ENCODE results near the gene NDUFB5. TPM values are rescaled to one million over a fixed set of nuclear protein-coding genes. Genes with fewer than 3 reads are reported as not detected.

Gene NDUFB5
- total and polyA plus RNA-seq, 10 of the 15 experiments (the other 5 are each of a cell fraction or from before 2014, with no cell fraction given) = 82.0 to 320 (median 126) TPM

GRCh38 chr3:179562591-179563270 lies 41.9 kb upstream of the NDUFB5 start, which contains the start of gene ACTL6A (continued):
- no peak for TF ChIP-seq MEF2A (IDR thresholded peaks at IDR 0.05; ENCODE audit: insufficient read depth, low read depth, low read length)
- TF ChIP-seq, protein P1, sequence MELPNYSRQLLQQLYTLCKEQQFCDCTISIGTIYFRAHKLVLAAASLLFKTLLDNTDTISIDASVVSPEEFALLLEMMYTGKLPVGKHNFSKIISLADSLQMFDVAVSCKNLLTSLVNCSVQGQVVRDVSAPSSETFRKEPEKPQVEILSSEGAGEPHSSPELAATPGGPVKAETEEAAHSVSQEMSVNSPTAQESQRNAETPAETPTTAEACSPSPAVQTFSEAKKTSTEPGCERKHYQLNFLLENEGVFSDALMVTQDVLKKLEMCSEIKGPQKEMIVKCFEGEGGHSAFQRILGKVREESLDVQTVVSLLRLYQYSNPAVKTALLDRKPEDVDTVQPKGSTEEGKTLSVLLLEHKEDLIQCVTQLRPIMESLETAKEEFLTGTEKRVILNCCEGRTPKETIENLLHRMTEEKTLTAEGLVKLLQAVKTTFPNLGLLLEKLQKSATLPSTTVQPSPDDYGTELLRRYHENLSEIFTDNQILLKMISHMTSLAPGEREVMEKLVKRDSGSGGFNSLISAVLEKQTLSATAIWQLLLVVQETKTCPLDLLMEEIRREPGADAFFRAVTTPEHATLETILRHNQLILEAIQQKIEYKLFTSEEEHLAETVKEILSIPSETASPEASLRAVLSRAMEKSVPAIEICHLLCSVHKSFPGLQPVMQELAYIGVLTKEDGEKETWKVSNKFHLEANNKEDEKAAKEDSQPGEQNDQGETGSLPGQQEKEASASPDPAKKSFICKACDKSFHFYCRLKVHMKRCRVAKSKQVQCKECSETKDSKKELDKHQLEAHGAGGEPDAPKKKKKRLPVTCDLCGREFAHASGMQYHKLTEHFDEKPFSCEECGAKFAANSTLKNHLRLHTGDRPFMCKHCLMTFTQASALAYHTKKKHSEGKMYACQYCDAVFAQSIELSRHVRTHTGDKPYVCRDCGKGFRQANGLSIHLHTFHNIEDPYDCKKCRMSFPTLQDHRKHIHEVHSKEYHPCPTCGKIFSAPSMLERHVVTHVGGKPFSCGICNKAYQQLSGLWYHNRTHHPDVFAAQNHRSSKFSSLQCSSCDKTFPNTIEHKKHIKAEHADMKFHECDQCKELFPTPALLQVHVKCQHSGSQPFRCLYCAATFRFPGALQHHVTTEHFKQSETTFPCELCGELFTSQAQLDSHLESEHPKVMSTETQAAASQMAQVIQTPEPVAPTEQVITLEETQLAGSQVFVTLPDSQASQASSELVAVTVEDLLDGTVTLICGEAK (IDR thresholded peaks at IDR 0.05; ENCODE audit: borderline replicate concordance) = peak; percentile 62; the same call in 1 of the 2 replicates
- peak; percentile 67 for TF ChIP-seq SKIL (IDR thresholded peaks at IDR 0.05; ENCODE audit: low read depth, poor library complexity, severe bottlenecking)
- peak; percentile 79 for TF ChIP-seq SMAD5 (IDR thresholded peaks at IDR 0.05; ENCODE audit: low read depth)
- no peak for TF ChIP-seq RAD21 (IDR thresholded peaks at IDR 0.05; ENCODE audit: insufficient read depth, low read depth, low read length)
- peak; percentile 73 for TF ChIP-seq IKZF1 (conservative IDR thresholded peaks at IDR 0.05)
- no peak for TF ChIP-seq CEBPB (IDR thresholded peaks at IDR 0.05; ENCODE audit: borderline replicate concordance in 1 of 2, low read depth in 2 of 2, low read length in 2 of 2)
- no peak for TF ChIP-seq SRF (IDR thresholded peaks at IDR 0.05; ENCODE audit: low read depth in 2 of 2, low read length in 2 of 2)
- TF ChIP-seq MLLT1 (IDR thresholded peaks at IDR 0.05) = peak; percentile 28; the same call in 1 of the 2 replicates
- no peak for TF ChIP-seq TARDBP (IDR thresholded peaks at IDR 0.05; ENCODE audit: borderline replicate concordance)
- TF ChIP-seq, protein P2, sequence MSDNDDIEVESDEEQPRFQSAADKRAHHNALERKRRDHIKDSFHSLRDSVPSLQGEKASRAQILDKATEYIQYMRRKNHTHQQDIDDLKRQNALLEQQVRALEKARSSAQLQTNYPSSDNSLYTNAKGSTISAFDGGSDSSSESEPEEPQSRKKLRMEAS (IDR thresholded peaks at IDR 0.05; ENCODE audit: low read depth, low read length) = peak; percentile 63; the same call in 1 of the 2 replicates
- TF ChIP-seq ESRRA (IDR thresholded peaks at IDR 0.05; ENCODE audit: low read length) = no peak
- no peak for TF ChIP-seq MEF2B (IDR thresholded peaks at IDR 0.05; ENCODE audit: partially characterized antibody, poor library complexity, severe bottlenecking)
- TF ChIP-seq, protein P3, sequence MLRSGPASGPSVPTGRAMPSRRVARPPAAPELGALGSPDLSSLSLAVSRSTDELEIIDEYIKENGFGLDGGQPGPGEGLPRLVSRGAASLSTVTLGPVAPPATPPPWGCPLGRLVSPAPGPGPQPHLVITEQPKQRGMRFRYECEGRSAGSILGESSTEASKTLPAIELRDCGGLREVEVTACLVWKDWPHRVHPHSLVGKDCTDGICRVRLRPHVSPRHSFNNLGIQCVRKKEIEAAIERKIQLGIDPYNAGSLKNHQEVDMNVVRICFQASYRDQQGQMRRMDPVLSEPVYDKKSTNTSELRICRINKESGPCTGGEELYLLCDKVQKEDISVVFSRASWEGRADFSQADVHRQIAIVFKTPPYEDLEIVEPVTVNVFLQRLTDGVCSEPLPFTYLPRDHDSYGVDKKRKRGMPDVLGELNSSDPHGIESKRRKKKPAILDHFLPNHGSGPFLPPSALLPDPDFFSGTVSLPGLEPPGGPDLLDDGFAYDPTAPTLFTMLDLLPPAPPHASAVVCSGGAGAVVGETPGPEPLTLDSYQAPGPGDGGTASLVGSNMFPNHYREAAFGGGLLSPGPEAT (IDR thresholded peaks at IDR 0.05; ENCODE audit: low read depth) = peak; percentile 86; the same call in 1 of the 2 replicates
- TF ChIP-seq NKRF (conservative IDR thresholded peaks at IDR 0.05) = peak; percentile 79
